ENCODE results near the gene APOB. TPM values are rescaled to one million over a fixed set of nuclear protein-coding genes. Genes with fewer than 3 reads are reported as not detected.

The APOB gene
- polyA plus RNA-seq, 2 of the 4 experiments (the other 2 are of a cell fraction): under 0.01 TPM; not detected in 1

- TF ChIP-seq HEYL (CRISPR knock-in tag; IDR thresholded peaks at IDR 0.05) (no peak), SMC3 (IDR thresholded peaks at IDR 0.05) (no peak), E2F6 (IDR thresholded peaks at IDR 0.05; ENCODE audit: borderline replicate concordance, low read depth) (no peak), HOXB13 (CRISPR knock-in tag; IDR thresholded peaks at IDR 0.05; ENCODE audit: low read depth) (no peak), RNF2 (IDR thresholded peaks at IDR 0.05; ENCODE audit: borderline replicate concordance, low read depth) (no peak), JUNB (IDR thresholded peaks at IDR 0.05) (no peak), CBX2 (IDR thresholded peaks at IDR 0.05; ENCODE audit: borderline replicate concordance, low read depth) (no peak), RFX5 (IDR thresholded peaks at IDR 0.05) (no peak), CHD2 (IDR thresholded peaks at IDR 0.05; ENCODE audit: low read length, partially characterized antibody) (no peak), RAD21 (conservative IDR thresholded peaks at IDR 0.05 in 1 of 2, IDR thresholded peaks at IDR 0.05 in 1 of 2) (no peak), RCOR1 (IDR thresholded peaks at IDR 0.05; ENCODE audit: low read depth, low read length) (no peak), TFCP2L1 (CRISPR knock-in tag; IDR thresholded peaks at IDR 0.05) (no peak), SREBF2 (IDR thresholded peaks at IDR 0.05) (no peak), PHF8 (IDR thresholded peaks at IDR 0.05; ENCODE audit: borderline replicate concordance, low read depth) (no peak), FOXS1 (CRISPR knock-in tag; IDR thresholded peaks at IDR 0.05) (no peak), TP53 (CRISPR knock-in tag; IDR thresholded peaks at IDR 0.05) (no peak), ELK1 (IDR thresholded peaks at IDR 0.05; ENCODE audit: low read depth, low read length) (no peak), CEBPB (IDR thresholded peaks at IDR 0.05) (no peak)
- TF ChIP-seq, protein P1, sequence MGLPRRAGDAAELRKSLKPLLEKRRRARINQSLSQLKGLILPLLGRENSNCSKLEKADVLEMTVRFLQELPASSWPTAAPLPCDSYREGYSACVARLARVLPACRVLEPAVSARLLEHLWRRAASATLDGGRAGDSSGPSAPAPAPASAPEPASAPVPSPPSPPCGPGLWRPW (IDR thresholded peaks at IDR 0.05): no peak
- TF ChIP-seq, protein P2, sequence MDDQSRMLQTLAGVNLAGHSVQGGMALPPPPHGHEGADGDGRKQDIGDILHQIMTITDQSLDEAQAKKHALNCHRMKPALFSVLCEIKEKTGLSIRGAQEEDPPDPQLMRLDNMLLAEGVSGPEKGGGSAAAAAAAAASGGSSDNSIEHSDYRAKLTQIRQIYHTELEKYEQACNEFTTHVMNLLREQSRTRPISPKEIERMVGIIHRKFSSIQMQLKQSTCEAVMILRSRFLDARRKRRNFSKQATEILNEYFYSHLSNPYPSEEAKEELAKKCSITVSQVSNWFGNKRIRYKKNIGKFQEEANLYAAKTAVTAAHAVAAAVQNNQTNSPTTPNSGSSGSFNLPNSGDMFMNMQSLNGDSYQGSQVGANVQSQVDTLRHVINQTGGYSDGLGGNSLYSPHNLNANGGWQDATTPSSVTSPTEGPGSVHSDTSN (IDR thresholded peaks at IDR 0.05): no peak
- FAIRE-seq: no peak
- CTCF ChIA-PET: interaction anchor here (1.4 to 2.9 kb wide), 5 partner anchors 9 to 292 kb away, joined by 3 to 17 read pairs (median 6); no protein-coding TSS in a partner anchor
- Histone ChIP-seq H3K9me3 (no peaks in the 10 kb centered on the region), H3K4me2 (no peak overlapping the region), H3K27ac (no peak overlapping the region), H3K4me3 (no peak overlapping the region), H3K4me1 (no peaks in the 10 kb centered on the region)
- POLR2A ChIA-PET: no interaction called here
- WGBS (ENCODE audit: missing lambda C conversion rate): 46% methylated on average over 10 of the region's 10 CpGs
- no peak; a peak in 1 of 6 replicates for ATAC-seq
- DNase-seq (ENCODE audit: low read depth in 1 of 2, low spot score in 1 of 2): no peak
These were observed 90.6 kb downstream of the APOB start for GRCh38 chr2:20953146-20953824.

Other genes starting within 250 kb of the APOB start
- gene LDAH, start 221.0 kb downstream of the APOB start, polyA plus RNA-seq (2011; rRNA removed): 42.4 and 53.6 TPM in 2 replicates
- 27.4 to 31.0 TPM (median 29.6 TPM) in 3 replicates for gene LDAH, start 221.0 kb downstream of the APOB start, polyA plus RNA-seq (2017; fragmentation: RNase III; extraction: RNeasy Plus Mini Kit Qiagen cat#74134 plus additional on column Dnase treatment)
- gene TDRD15, start 79.9 kb upstream of the APOB start, polyA plus RNA-seq (2011; rRNA removed): not detected in 2 replicates
- not detected in 3 replicates for gene TDRD15, start 79.9 kb upstream of the APOB start, polyA plus RNA-seq (2017; fragmentation: RNase III; extraction: RNeasy Plus Mini Kit Qiagen cat#74134 plus additional on column Dnase treatment)

Measured in A549 (cell line).